Middle frontal gyrus (tissue), 1 donor: Measurements from ENCODE around the gene NSG1.
"Not testable (repeated sequence)": the region's sequence is repeated elsewhere in the genome, so short reads cannot be mapped to it uniquely, and the experiment has no call there.

Source experiments
- DNase-seq: peaks from one replicate; pipeline ENCODE4 v3.0.0-alpha.2; 2015; ENCODE audit warnings: low spot score; ENCODE audit errors: extremely low spot score

NSG1 gene

DNA sequence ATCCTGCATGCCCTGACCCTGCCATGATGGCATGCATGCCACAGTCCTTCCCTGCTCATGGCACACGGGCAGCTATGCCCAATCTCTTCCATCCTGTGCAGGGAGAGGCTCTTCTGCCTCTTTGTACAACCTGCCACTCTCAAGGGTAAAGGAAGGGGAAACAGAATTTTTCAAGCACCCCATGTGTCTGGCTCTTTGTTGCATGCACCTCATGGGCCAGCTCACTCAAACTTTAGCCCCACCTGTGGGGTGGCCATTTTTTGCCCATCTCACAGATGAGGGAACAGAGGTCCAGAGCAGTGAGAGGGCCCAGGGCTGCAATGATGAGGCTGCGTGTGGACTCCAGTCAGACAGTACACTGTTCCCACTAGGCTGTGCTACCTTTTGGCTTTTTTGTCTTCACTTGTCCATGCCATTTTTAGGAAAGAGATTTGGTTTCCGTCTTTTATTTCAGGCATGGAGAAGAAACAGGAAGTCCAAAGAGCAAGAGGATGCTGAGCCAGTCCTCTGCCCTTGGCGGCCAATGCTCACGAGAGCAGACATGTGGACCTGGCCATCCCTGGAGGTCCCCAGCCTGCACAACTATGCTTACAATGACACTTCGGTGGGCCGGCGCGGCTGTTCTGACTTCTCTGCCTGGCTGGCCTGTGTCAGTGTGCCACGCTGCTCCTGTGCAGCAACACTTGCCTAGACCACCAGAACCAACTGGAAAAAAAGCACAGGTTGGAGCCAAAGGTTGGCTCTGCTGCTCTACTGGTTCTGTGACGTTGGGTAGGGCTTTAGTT lies 45.6 kb downstream of the NSG1 start:
- DNase-seq: no peak

DNA sequence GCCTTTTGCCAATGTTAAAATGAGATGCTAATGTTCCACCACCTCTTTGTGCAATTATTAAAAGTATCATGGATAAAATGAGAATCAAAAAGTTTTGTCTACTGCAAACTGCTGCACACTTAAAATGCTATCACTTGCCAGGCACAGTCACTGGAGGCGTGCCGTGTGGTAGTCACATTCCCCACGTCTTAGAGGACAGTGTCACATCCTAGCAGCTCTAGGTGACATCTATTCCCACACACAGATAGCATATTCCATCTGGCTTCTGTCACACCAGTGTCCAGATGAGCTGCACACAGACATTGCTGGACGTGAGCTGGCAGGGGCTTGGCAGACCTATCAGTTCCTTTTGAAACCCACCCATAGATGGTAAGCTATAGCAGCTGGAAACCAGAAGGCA lies 47.0 kb downstream of the NSG1 start:
- no peak for DNase-seq

DNA sequence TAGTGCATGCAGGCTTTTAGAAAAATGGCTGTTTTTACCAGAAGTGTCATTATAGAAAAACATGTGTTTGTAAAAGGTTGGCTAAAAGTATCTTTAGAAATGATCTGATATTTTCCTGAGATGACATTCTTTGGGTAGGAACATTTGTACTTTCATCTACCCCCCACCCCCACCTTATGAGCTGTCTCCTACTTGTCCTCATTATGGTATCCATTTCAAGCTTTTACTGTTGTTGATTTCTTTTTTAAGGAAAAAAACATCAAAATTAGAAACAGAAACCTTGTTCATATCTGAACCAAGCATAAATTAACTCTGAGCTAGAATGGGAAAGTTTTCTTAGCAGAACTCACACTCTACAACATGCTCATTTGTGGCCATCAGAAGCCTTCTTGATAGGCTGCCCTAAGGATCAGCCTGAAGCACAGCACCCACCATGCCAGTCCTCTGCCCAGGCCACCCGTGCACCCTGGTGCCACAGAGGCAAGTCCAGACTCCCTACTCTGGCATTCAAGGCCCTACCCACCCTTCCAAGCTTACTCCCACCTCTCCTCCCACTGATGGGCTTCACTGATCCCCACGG lies 49.4 kb downstream of the NSG1 start:
- no peak for DNase-seq

DNA sequence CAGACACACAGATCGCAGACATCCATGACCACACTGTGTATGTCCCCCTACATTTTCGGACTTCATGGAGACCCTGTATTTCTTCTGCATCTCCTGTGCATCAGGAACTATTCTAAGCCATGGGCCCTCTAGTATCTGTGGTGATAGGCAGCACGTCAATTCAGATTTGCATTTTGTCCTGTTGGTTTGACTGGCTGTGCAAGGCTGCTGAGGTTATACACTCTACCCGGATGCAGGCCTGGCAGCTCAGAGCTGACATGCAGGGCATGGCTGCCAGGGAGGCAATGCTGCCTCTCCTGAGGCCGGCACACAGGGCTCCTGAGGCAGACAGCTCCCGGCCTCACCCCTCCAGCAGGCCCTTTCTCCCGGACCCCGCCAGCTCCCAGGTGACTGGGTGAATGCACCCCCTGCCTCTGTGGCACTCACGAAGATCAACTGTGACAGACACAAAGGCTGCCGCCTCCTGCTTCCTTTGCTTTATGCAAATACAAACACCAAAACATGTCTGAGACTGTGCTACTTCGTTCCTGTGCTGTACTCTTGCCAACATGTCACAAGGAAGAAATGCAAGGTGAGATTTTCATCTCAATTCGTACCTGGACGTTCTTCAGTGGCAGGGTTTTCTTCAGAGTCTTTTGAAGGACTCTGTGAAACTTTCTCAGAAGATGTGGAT lies 51.0 kb downstream of the NSG1 start:
- no peak for DNase-seq

DNA sequence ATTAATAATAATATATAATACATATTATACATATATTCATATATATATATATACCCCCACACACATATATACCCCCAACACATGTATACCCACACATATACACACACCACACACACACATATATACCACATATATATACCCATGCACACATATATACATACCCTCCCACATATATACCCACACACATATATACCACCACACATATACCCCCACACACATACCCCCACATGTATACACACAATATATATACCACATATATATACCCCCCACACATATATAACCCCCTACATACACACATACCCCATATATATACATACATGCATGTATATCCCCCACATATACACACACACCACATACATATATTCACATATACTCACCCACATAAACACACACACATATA lies 52.0 kb downstream of the NSG1 start:
- no peak for DNase-seq

DNA sequence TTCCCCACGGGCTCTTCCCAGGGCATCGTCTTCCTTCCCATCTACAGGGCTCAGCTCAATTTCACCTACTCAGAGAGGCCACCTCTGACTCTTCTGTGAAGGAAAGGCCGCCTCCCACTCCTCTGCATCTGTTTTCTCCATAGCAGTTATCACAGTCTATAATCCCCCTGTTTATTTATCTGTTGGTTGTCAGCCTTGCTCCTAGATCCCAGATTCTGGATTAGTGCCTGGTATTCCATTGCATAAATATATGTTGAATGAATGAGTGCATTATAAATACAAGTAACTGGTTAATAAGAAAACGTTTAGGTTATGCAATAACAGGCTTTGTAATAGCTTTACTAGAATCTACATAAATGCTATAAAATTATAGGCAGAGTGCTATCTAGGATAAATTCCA lies 52.9 kb downstream of the NSG1 start:
- DNase-seq: no peak

DNA sequence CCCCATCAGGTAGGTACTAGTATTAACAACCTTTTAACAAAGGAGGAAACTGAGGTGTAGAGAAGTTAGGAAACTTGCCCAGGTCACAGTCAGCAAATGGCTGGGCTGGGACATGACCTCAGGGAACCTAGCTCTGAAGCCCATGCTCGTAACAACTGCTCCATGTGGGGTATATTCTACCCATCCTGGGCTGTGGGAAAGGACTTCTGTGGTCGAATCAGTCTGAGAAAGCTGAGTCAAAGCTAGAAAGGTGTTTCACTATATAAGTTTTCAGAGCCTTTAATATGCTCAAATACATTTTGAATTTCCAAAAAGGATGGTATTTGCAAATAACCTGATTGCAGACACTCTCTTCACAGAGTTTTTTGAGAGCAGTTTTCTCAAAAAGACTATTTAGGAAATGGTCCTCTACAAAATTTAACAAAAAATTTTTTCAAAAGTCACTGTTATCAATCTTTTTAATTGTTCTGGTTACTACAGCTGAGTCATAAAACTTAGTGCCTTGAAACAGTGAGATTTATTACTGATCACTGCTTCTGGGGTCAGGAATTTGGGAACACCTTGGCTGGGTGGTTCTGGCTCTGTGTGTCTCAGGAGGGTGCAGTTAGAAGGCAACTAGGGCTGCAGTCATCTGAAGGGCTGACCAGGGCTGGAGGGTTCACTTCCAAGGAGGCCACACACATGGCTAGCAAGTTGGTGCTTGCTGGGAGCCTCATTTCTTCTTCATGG lies 53.6 kb downstream of the NSG1 start:
- no peak for DNase-seq

DNA sequence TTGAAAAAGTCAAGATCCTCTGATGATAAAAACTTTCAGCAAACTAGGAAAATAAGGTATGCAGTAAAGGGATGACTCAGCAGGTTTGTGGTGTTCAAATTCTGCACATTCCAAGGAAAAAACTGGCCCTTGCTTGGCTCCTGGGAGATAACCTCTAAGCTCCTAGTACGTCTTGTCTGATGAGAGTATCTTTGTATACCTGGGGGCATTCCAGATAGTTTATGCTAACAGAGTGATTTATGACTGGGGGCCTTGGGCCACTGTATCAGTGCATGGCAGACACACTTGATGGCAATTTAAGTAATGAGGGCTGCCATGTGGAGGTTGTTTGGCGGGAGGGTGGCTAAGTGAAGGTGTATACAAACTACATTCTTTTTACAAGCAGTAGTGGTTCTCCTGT lies 56.9 kb downstream of the NSG1 start:
- DNase-seq: no peak

DNA sequence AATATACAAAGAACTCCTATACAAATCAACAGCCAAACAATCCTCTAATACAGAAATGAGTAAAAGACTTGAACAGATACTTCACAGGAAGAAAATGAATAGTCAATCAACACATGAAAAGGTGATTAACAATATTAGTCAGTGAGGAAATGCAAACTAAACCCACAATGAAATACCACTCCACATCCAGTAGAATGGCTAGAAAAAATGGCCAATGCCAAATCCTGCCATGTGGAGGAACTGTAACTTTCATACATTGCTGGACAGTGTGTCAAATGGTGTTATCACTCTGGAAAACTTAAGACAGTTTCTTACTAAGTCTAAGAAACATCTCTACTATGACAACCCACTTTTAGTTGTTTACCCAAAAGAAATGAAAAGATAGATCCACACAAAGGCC lies 59.5 kb downstream of the NSG1 start:
- DNase-seq: no peak

DNA sequence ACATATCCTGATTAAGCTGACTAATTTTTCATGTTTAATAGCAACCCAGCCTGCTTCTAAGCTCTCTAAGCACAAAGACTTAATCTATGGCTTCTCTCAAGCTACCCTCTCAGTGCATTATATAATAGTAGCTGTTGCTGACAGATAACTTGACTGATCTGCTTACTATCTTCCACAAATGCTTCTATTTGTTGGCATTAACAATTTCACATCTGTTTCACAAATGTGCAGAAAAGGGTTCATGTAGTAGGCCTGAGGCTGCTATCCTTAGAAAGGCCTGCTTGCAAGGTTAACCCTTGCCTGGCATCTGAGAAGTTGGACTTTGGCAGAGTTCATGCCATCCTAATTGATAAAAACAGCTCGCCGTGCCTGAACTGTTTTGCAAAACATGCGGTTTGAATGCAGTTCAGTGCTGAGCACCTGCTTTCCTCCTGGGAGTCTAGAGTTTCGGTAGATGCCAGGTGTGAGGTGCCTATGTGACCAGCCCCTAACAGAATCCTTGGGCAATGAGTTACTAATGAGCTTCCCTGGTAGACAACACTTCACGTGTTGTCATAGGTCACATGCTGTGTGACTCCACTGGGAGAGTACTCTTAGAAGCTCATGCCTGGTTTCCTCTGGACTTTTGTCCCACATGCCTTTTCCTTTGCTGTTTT lies 68.4 kb downstream of the NSG1 start:
- DNase-seq: no peak

DNA sequence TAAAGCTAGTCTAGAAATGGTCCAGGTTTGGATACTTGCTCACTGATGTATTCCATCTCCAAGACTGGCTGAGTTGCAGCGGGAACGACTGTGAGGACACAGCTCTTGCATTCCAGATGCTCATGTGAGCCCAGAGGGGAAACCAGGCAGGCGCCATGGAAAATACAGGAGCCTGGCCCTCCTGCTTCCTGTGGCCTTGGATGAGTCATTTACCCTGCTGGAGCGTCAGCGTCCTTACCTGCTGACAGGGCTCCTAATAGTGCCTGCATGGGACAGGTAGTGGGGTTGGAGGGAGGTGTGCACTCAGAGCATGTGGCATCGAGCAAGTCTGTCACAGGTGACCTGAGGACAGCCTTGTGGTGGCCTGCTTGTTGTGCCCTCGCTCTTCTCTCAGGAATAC lies 69.4 kb downstream of the NSG1 start:
- no peak for DNase-seq

DNA sequence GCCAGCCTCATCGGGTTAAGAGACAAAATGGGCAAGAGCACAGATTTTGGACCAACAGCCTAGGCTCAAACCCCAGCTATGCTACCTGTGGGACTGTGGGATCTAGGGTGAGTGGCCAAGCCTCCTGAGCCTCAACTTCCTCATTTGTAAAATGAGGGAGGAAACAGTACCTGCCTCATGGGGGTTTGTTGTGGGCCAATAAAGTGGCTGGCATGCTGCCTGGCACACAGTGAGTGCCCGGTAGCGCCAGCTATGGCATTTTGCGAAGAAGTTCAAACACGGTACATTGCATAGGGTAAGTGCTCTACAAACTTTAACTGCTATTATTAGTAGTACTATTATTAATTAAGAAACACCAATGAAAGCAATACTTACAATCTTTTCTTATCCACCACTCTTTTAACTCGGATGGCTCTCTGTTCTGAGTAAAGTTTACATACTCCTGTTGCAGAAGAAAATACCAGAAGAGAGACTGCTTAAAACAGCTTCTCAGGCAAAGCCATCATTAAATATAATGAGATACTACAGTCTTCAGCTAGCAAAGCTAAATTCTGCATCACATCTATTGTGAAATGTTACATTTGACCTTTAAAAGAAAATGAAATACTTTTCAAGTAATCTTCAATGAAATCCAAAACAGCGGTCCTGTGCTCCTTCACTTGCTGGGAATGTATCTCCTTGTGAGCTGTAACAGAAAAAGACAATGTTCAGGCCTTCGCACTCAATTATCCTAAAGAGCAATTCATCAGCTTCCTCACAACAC lies 70.1 kb downstream of the NSG1 start:
- DNase-seq: no peak

DNA sequence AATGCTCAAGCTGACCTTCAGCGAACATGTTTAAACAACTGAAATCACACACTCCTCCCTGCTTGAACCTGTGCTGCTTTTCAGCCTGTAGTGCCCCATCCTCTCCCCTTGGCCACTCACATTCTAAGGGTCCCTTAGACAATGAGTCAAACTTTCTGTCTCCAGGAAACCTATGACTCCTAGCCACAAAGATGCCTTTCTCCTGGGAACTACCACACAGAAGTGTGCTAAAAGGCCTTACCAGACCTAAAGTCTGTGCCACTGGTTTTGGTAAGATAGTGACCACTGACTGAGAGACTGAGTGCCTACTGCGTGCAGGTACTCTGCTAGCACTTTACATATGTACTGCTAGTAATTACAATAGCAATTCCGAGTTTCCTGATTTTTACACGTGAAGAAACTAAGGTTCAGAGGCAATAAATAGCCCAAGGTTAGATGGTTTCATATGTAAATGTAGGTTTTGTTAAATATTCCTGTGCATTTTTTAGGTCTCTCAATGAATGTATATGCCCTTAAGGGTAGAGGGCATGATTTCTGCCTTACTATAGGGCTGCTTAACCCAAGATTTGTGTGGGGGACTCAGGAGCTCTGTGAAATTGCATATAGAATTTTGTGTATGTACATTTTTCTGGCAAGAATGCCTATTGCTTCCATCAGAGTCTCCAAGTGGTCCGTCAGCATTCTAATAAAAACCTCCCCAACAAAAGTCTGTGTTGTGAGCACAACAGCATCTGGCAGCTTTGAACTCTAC lies 71.1 kb downstream of the NSG1 start:
- no peak for DNase-seq

DNA sequence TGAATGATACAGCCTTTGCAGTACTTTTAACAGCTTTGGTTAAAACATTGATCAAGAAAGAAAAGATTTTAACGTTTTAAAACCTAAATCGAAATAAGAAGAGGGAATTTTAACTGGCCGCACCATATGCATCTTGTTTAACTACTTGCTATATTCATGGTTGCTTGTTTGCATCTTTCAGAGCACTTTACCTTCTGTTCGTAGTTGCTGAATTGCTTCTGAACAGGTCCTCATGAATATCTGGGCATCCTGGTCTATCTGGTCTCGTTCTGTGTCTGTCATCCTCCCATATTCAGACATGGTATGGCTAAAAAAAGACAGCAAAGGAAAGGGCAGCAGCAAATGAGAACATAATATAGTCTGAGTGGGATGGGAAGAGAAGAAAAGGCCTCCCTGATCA lies 72.3 kb downstream of the NSG1 start:
- DNase-seq: no peak

DNA sequence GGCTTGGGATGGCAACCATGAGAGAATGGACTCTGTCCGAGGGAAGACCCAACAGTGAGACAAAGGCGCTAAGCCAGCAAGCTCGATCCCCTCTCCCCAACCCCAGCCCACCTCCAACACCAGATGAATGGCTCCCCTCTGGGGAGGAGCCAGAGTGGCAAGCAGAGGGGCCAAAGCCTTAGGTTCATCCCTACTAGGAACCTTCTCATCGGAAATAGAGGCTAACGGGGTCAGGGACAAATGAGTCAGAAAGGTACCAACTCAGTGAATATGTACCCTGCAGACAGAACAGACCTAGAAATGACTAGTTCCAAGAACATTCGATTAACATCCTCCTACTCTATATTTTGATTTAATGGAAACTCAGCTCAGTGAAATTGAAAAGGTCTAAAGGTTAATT lies 73.9 kb downstream of the NSG1 start:
- no peak for DNase-seq

DNA sequence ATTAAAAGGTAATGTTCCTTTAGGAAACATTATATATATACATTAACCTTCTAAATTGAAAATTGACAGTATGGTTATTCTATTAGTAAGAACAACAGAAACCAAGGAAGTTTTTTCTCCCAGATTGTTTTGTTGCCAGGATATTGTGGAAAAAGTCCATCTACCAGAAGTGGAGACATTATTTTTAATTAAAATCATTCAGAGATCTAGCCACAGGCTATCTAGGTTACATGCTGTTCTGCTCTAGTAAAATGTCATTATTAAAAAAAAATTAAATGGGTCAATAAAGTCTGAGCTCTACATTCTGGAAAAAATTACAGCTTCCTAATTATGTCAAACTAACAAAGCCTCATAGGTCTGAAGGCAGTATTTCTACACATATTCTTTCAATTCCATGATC lies 74.3 kb downstream of the NSG1 start:
- DNase-seq: no peak

DNA sequence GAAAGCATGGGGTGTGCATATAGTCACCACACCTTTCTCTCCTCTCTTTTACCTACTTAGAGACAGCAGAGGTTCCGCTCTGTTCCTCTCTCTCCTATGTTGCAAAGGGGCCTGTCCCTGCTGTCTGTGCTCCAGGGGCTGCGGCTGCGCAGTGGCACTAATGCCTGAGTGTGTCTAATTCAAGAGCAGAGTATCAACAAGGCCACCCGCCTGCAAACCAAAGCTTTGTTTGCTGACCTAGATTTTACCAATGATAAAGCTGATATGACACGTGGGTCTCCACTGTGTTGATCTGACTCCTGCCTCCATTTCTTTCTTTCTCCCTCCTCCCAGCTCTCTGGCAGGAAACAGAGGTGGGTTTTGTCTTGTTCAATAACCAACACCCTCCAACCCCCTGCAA lies 74.9 kb downstream of the NSG1 start:
- DNase-seq: no peak

DNA sequence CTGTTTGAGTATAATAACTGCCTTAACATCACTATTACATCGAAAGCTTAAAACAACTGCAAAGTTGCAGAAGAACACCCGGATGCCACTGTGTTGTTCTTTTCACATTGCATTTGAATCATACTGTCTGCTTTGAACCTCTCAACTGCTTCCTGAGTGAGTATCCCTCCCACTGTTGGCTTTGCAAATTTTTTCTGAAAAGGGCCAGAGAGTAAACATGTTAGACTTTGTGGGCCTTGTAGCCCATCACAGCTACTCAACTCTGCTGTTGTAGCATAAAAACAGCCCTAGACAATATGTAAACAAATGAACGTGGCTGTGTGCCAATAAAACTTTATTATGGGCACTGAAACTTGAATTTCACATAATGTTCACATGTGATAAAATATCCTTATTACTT lies 76.1 kb downstream of the NSG1 start:
- no peak for DNase-seq

DNA sequence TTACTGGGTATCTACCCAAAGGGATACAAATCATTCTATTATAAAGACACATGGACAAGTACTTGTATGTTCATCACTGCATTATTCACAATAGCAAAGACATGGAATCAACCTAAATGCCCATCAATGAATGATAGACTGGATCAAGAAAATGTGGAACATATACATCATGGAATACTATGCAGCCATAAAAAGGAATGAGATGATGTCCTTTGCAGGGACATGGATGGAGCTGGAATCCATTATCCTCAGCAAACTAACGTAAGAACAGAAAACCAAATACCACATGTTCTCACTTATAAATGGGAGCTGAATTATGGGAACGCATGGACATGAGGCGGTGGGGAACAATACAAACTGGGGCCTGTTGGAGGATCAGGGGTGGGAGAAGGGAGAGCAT lies 78.3 kb downstream of the NSG1 start:
- not testable (repeated sequence) for DNase-seq
